B cell (primary cell): ENCODE data around the gene TKFC. TPM values are rescaled to one million over a fixed set of nuclear protein-coding genes. Genes with fewer than 3 reads are reported as not detected.

Experiments used
- ATAC-seq: fragments of 200-7000 bp; cut with Tn5 transposase; one replicate; pipeline ENCODE4 v1.10.0; 2021; ENCODE audit warnings: low read depth, mild to moderate bottlenecking, moderate number of reproducible peaks, moderate library complexity
- CTCF ChIA-PET: fragments of 350-600 bp; sonication (Branson Sonifier 250); formaldehyde crosslinking; loops from one replicate; lab custom pipeline; 2021; ENCODE audit warnings: antibody characterized with exemption, inconsistent platforms; lab: Charles Lee
- POLR2A ChIA-PET: fragments of 350-600 bp; sonication (Branson Sonifier 250); formaldehyde crosslinking; loops from one replicate; lab custom pipeline; 2021; ENCODE audit warnings: antibody characterized with exemption; lab: Charles Lee
- DNase-seq: peaks from one replicate; pipeline ENCODE4 v3.0.0; 2013
- H2AFZ ChIP-seq: 2 replicates; pipeline ENCODE4 v1.6.1; 2012; ENCODE audit warnings: mild to moderate bottlenecking, low read depth, low read length; ENCODE audit not compliant: insufficient read depth, poor library complexity, severe bottlenecking
- H3K27ac ChIP-seq, 2 donors: 1 replicate in 1 of 2; 2 replicates in 1 of 2; pipeline ENCODE4 v1.5.1; 2012 to 2013; ENCODE audit warnings: low read length in 2 of 2, mild to moderate bottlenecking in 2 of 2, moderate library complexity in 1 of 2
- H3K27me3 ChIP-seq, 4 experiments: fragments of 200-600 bp in 1 of 4; sonication (generic) in 1 of 4; replicated peaks in 1 of 4; 1 replicate in 2 of 4; 2 replicates in 2 of 4; pipeline versions ENCODE4 v1.6.1 to v1.7.0; 2013 to 2016; ENCODE audit warnings: low read length in 3 of 4, mild to moderate bottlenecking in 2 of 4, mixed read lengths in 1 of 4, moderate library complexity in 1 of 4; ENCODE audit not compliant: insufficient read depth in 4 of 4, control insufficient read depth in 3 of 4; ENCODE audit errors: control extremely low read depth in 1 of 4
- H3K36me3 ChIP-seq, 2 experiments: replicated peaks in 1 of 2; 1 replicate in 1 of 2; 2 replicates in 1 of 2; pipeline versions ENCODE4 v1.6.1 to v1.7.1; 2013; ENCODE audit warnings: low read length in 1 of 2; ENCODE audit not compliant: insufficient read depth in 2 of 2, control insufficient read depth in 1 of 2; ENCODE audit errors: control extremely low read depth in 1 of 2, extremely low read depth in 1 of 2
- H3K4me1 ChIP-seq, 2 donors: fragments of 200-600 bp in 1 of 2; sonication (generic) in 1 of 2; 1 replicate in 1 of 2; 2 replicates in 1 of 2; pipeline versions ENCODE4 v1.5.1 to v1.6.1; 2013 to 2017; ENCODE audit warnings: low read length in 2 of 2; ENCODE audit not compliant: control insufficient read depth in 2 of 2, insufficient read depth in 2 of 2
- H3K4me2 ChIP-seq: replicated peaks from 2 replicates; pipeline ENCODE3; 2012; ENCODE audit warnings: mild to moderate bottlenecking, low read depth, low read length; ENCODE audit not compliant: poor library complexity, severe bottlenecking
- H3K4me3 ChIP-seq, 5 experiments: fragments of 200-600 bp in 1 of 5; sonication (generic) in 1 of 5; 1 replicate in 3 of 5; 2 replicates in 2 of 5; pipeline versions ENCODE4 v1.5.1 to v1.7.0; 2011 to 2016; ENCODE audit warnings: low read length in 4 of 5, mild to moderate bottlenecking in 4 of 5, low read depth in 2 of 5, control low read depth in 1 of 5, moderate library complexity in 1 of 5; ENCODE audit not compliant: insufficient read depth in 1 of 5; ENCODE audit errors: control extremely low read depth in 1 of 5, extremely low read depth in 1 of 5
- H3K79me2 ChIP-seq: fragments of 200-600 bp; sonication (generic); one replicate; pipeline ENCODE4 v1.6.0; 2016; ENCODE audit warnings: low read length; ENCODE audit not compliant: control insufficient read depth, insufficient read depth
- H3K9ac ChIP-seq: fragments of 200-600 bp; sonication (generic); 2 replicates; pipeline ENCODE4 v1.6.1; 2017; ENCODE audit warnings: mild to moderate bottlenecking, low read length, moderate library complexity
- H3K9me3 ChIP-seq, 3 donors: one replicate each; pipeline versions ENCODE4 v1.6.1 to v1.7.1; 2013; ENCODE audit warnings: low read length in 2 of 3; ENCODE audit not compliant: control insufficient read depth in 2 of 3, insufficient read depth in 1 of 3; ENCODE audit errors: control extremely low read depth in 1 of 3
- H4K20me1 ChIP-seq: 2 replicates; pipeline ENCODE4 v1.6.0; 2012; ENCODE audit warnings: mild to moderate bottlenecking, low read length; ENCODE audit not compliant: insufficient read depth, control insufficient read depth, poor library complexity, severe bottlenecking
- H3K27ac Mint-ChIP-seq: one replicate; pipeline ENCODE4 v1.8.0; 2021; ENCODE audit warnings: mixed read lengths
- H3K27me3 Mint-ChIP-seq: one replicate; pipeline ENCODE4 v1.8.0; 2021; ENCODE audit warnings: mixed read lengths
- H3K4me1 Mint-ChIP-seq: one replicate; pipeline ENCODE4 v1.8.0; 2021; ENCODE audit warnings: mixed read lengths
- H3K4me3 Mint-ChIP-seq: one replicate; pipeline ENCODE4 v1.8.0; 2021; ENCODE audit warnings: mixed read lengths
- H3K9me3 Mint-ChIP-seq: one replicate; pipeline ENCODE4 v1.8.0; 2022; ENCODE audit warnings: mixed read lengths; ENCODE audit not compliant: insufficient read depth
- CTCF ChIP-seq: fragments of 200-600 bp; IDR thresholded peaks from one replicate; pipeline ENCODE4 v1.8.0; 2022; ENCODE audit warnings: antibody characterized with exemption, mild to moderate bottlenecking
- EZH2 ChIP-seq: IDR thresholded peaks from 2 replicates; pipeline ENCODE4 v1.6.1; 2012; ENCODE audit warnings: borderline replicate concordance, low read depth, mild to moderate bottlenecking, moderate library complexity, low read length; ENCODE audit not compliant: insufficient read depth, poor library complexity, severe bottlenecking
- WGBS: methylation state at CpG from one replicate; pipeline ENCODE4 v1.1.5; 2013; ENCODE audit warnings: missing lambda C conversion rate; ENCODE audit not compliant: insufficient coverage; 5-methylcytosine and 5-hydroxymethylcytosine counted together
- intact Hi-C: fragments of 100-400 bp; cut with micrococcal nuclease; formaldehyde crosslinking; loops from one replicate; pipeline ENCODE4 v1.10.0; 2022
- polyA plus RNA-seq: library from polyadenylated mRNA; depleted of rRNA; stranded (reverse); fragments of >200 nt; gene quantifications from 2 replicates; pipeline ENCODE4 v1.2.3, GENCODE V29; 2012
- total RNA-seq, 2 donors: library from RNA; stranded (reverse); fragments of 120-200 nt in 1 of 2; gene quantifications; 1 replicate in 1 of 2; 2 replicates in 1 of 2; pipeline versions ENCODE4 v1.2.3 to v1.2.4, GENCODE V29; 2013 to 2022

The TKFC gene
- total and polyA plus RNA-seq, 2 donors (not counting 1 experiment from before 2014, with no cell fraction given): 82.3 to 86.3 TPM

- no peak overlapping the region for H3K4me2 ChIP-seq
- no peak overlapping the region for H3K4me3 Mint-ChIP-seq
- no peak for DNase-seq
- TF ChIP-seq EZH2: no peak
- TF ChIP-seq CTCF: no peak
- peaks cover 53% of the 10 kb centered on the region for H3K4me1 Mint-ChIP-seq
- peaks cover 22% of the 10 kb centered on the region for H4K20me1 ChIP-seq
- no peak overlapping the region for H3K9ac ChIP-seq
- WGBS: 86% methylated on average over 1 of the region's 1 CpG
- ChIA-PET CTCF (interaction anchor here (1.1 to 11.2 kb wide), 15 partner anchors 9 to 105 kb away, joined by 3 to 649 read pairs (median 11); partner anchors contain the start of genes CYB561A3, TMEM138 and TMEM216), POLR2A (interaction anchor here (1.0 to 2.6 kb wide), 5 partner anchors 21 to 94 kb away, joined by 3 to 29 read pairs (median 22); partner anchors contain the start of genes CPSF7, CYB561A3, SDHAF2 and TMEM138)
- intact Hi-C loops: no loop called here
- peak overlapping the region; percentile 56 for H3K27ac Mint-ChIP-seq
- no peaks in the 10 kb centered on the region for H3K27me3 Mint-ChIP-seq
- H3K36me3 ChIP-seq: peaks cover 0 to 4% of the 10 kb centered on the region in 2 experiments
- peak overlapping the region in 1 of 2 donors; percentile 44 for H3K27ac ChIP-seq
- no peak overlapping the region for H2AFZ ChIP-seq
- H3K4me3 ChIP-seq: no peak overlapping the region
- no peak for ATAC-seq
- peaks cover 30 to 35% of the 10 kb centered on the region in 2 donors for H3K4me1 ChIP-seq
- H3K27me3 ChIP-seq: no peaks in the 10 kb centered on the region
- no peaks in the 10 kb centered on the region for H3K9me3 ChIP-seq
- H3K79me2 ChIP-seq: peaks cover 37% of the 10 kb centered on the region
- no peaks in the 10 kb centered on the region for H3K9me3 Mint-ChIP-seq
Observed at GRCh38 chr11:61335355-61335710, 2.3 kb downstream of the TKFC start.
